Head of caudate nucleus (tissue), 42 donors: ENCODE measurements around the gene AMBN.

ENCODE experiments used
- DNase-seq, 42 donors: peaks; one replicate each; pipeline versions ENCODE4 v3.0.0 to v3.0.0-alpha.2; 2020 to 2021; ENCODE audit warnings: mixed read lengths in 7 of 42
- intact Hi-C: fragments of 100-400 bp; cut with DNase I; formaldehyde crosslinking; loops from one replicate; pipeline ENCODE4 v1.15.0; 2022

The AMBN gene

GRCh38 chr4:70651864-70652506 is 59.9 kb downstream of the AMBN start:
- intact Hi-C loops = no loop called here

GRCh38 chr4:70654605-70655011 is 62.6 kb downstream of the AMBN start:
- intact Hi-C loops = no loop called here

More at GRCh38 chr4:70651864-70652506, 59.9 kb downstream of the AMBN start:
- no peak for DNase-seq

More at GRCh38 chr4:70654605-70655011, 62.6 kb downstream of the AMBN start:
- no peak for DNase-seq
